GM18519 (cell line): ENCODE results near the gene DLD.
"Not testable (repeated sequence)": the region's sequence is repeated elsewhere in the genome, so short reads cannot be mapped to it uniquely, and the experiment has no call there.

Experiments
- ATAC-seq: cut with Tn5 transposase; IDR thresholded peaks from one replicate; pipeline ENCODE4 v1.9.1; 2021; ENCODE audit warnings: mild to moderate bottlenecking, moderate library complexity; ENCODE audit not compliant: unreplicated experiment, low FRiP score

The DLD gene

GRCh38 chr7:107890962-107891635, at the start of gene DLD:
Gene DLD (plus strand): TSS chr7:107891183. CDS start chr7:107891251, 68 bp downstream.
- ATAC-seq = peak; percentile 98

GRCh38 chr7:107842213-107842612, 48.8 kb upstream of the DLD start:
- ATAC-seq = no peak

- no peak for ATAC-seq
Observed at GRCh38 chr7:107843184-107843583, 47.8 kb upstream of the DLD start.

GRCh38 chr7:107846324-107846723, 44.7 kb upstream of the DLD start:
- ATAC-seq = no peak

GRCh38 chr7:107847168-107847835, 43.7 kb upstream of the DLD start:
- ATAC-seq = no peak

GRCh38 chr7:107847836-107848175, 43.2 kb upstream of the DLD start:
- not testable (repeated sequence) for ATAC-seq

GRCh38 chr7:107848211-107848610, 42.8 kb upstream of the DLD start:
- ATAC-seq = not testable (repeated sequence)

GRCh38 chr7:107850216-107850615, 40.8 kb upstream of the DLD start:
- ATAC-seq = no peak

GRCh38 chr7:107850643-107851042, 40.3 kb upstream of the DLD start:
- ATAC-seq = no peak

GRCh38 chr7:107854454-107854853, 36.5 kb upstream of the DLD start:
- no peak for ATAC-seq

GRCh38 chr7:107854989-107855388, 36.0 kb upstream of the DLD start:
- no peak for ATAC-seq

- ATAC-seq = no peak
Observed at GRCh38 chr7:107856806-107857540, 34.0 kb upstream of the DLD start.

GRCh38 chr7:107857541-107857912, 33.5 kb upstream of the DLD start:
- ATAC-seq = no peak

- no peak for ATAC-seq
Observed at GRCh38 chr7:107858280-107858679, 32.7 kb upstream of the DLD start.

GRCh38 chr7:107860279-107860961, 30.6 kb upstream of the DLD start:
- no peak for ATAC-seq

GRCh38 chr7:107860981-107861652, 29.9 kb upstream of the DLD start:
- no peak for ATAC-seq

- no peak for ATAC-seq
Observed at GRCh38 chr7:107865956-107866775, 24.8 kb upstream of the DLD start.

- ATAC-seq = no peak
Observed at GRCh38 chr7:107867858-107868466, 23.0 kb upstream of the DLD start.

- ATAC-seq = no peak
Observed at GRCh38 chr7:107870427-107871000, 20.5 kb upstream of the DLD start.
